H9 (cell line): ENCODE data around the gene DENND11. TPM values are rescaled to one million over a fixed set of nuclear protein-coding genes. Genes with fewer than 3 reads are reported as not detected.

ENCODE experiments used
- DNase-seq: peaks from one replicate; pipeline ENCODE4 v3.0.0-alpha.2; 2017
- H2AFZ ChIP-seq: one replicate; pipeline ENCODE4 v1.6.1; 2013; ENCODE audit warnings: mild to moderate bottlenecking, low read length, control low read depth, moderate library complexity
- H2AK5ac ChIP-seq: 2 replicates; pipeline ENCODE4 v1.6.1; 2013; ENCODE audit warnings: low read length, control low read depth, mixed read lengths; ENCODE audit not compliant: insufficient read length
- H2BK120ac ChIP-seq: one replicate; pipeline ENCODE4 v1.6.1; 2013; ENCODE audit warnings: low read depth, mild to moderate bottlenecking, low read length, control low read depth, inconsistent platforms; ENCODE audit not compliant: poor library complexity, severe bottlenecking
- H2BK12ac ChIP-seq: 2 replicates; pipeline ENCODE4 v1.6.1; 2013; ENCODE audit warnings: low read length, control low read depth, mixed read lengths, low read depth; ENCODE audit not compliant: insufficient read length
- H2BK15ac ChIP-seq: 2 replicates; pipeline ENCODE4 v1.6.1; 2013; ENCODE audit warnings: low read depth, low read length, control low read depth
- H2BK20ac ChIP-seq: one replicate; pipeline ENCODE4 v1.6.1; 2013; ENCODE audit warnings: low read depth, mild to moderate bottlenecking, low read length, control low read depth, inconsistent platforms; ENCODE audit not compliant: poor library complexity, severe bottlenecking
- H2BK5ac ChIP-seq: 2 replicates; pipeline ENCODE4 v1.6.1; 2013; ENCODE audit warnings: low read length, control low read depth, mixed read lengths; ENCODE audit not compliant: insufficient read length
- H3K14ac ChIP-seq: 2 replicates; pipeline ENCODE4 v1.6.1; 2013; ENCODE audit warnings: low read length, control low read depth; ENCODE audit not compliant: insufficient read depth
- H3K18ac ChIP-seq: 2 replicates; pipeline ENCODE4 v1.6.1; 2013; ENCODE audit warnings: low read depth, mild to moderate bottlenecking, mixed read lengths, low read length, control low read depth; ENCODE audit not compliant: insufficient read length
- H3K23ac ChIP-seq: 2 replicates; pipeline ENCODE4 v1.6.1; 2013; ENCODE audit warnings: low read length, control low read depth, mixed read lengths, low read depth; ENCODE audit not compliant: insufficient read length
- H3K23me2 ChIP-seq: 2 replicates; pipeline ENCODE4 v1.6.1; 2013; ENCODE audit warnings: low read depth, mild to moderate bottlenecking, mixed read lengths, low read length, control low read depth; ENCODE audit not compliant: insufficient read length, poor library complexity, severe bottlenecking
- H3K27ac ChIP-seq: 2 replicates; pipeline ENCODE4 v1.5.1; 2013; ENCODE audit warnings: low read length, control low read depth, mixed read lengths, low read depth; ENCODE audit not compliant: insufficient read length
- H3K27me3 ChIP-seq: 2 replicates; pipeline ENCODE4 v1.6.1; 2013; ENCODE audit warnings: low read length, control low read depth, inconsistent platforms; ENCODE audit not compliant: insufficient read depth
- H3K4ac ChIP-seq: 2 replicates; pipeline ENCODE4 v1.6.1; 2013; ENCODE audit warnings: low read depth, mild to moderate bottlenecking, control low read depth, inconsistent platforms, low read length, moderate library complexity
- H3K4me1 ChIP-seq: 2 replicates; pipeline ENCODE4 v1.6.1; 2013; ENCODE audit warnings: low read length, control low read depth, inconsistent platforms; ENCODE audit not compliant: insufficient read depth
- H3K4me2 ChIP-seq: 2 replicates; pipeline ENCODE4 v1.6.1; 2013; ENCODE audit warnings: low read length, control low read depth, mixed read lengths; ENCODE audit not compliant: insufficient read length, insufficient read depth
- H3K56ac ChIP-seq: 2 replicates; pipeline ENCODE4 v1.6.1; 2013; ENCODE audit warnings: low read depth, mild to moderate bottlenecking, mixed read lengths, low read length, control low read depth; ENCODE audit not compliant: insufficient read length
- H3K79me1 ChIP-seq: 2 replicates; pipeline ENCODE4 v1.6.1; 2013; ENCODE audit warnings: low read depth, mild to moderate bottlenecking, moderate library complexity, low read length, control low read depth, inconsistent platforms; ENCODE audit not compliant: insufficient read depth, poor library complexity, severe bottlenecking
- H3K79me2 ChIP-seq: 2 replicates; pipeline ENCODE4 v1.6.1; 2013; ENCODE audit warnings: low read length, control low read depth, inconsistent platforms; ENCODE audit not compliant: insufficient read depth
- H3K9ac ChIP-seq: 2 replicates; pipeline ENCODE4 v1.6.1; 2013; ENCODE audit warnings: low read length, control low read depth, mixed read lengths; ENCODE audit not compliant: insufficient read length; ENCODE audit errors: extremely low read depth
- H3K9me3 ChIP-seq: one replicate; pipeline ENCODE4 v1.6.1; 2013; ENCODE audit warnings: low read depth, low read length, inconsistent platforms; ENCODE audit not compliant: control insufficient read depth
- H3T11ph ChIP-seq: one replicate; pipeline ENCODE4 v1.6.1; 2013; ENCODE audit warnings: mild to moderate bottlenecking, low read length, control low read depth, inconsistent platforms
- H4K20me1 ChIP-seq: one replicate; pipeline ENCODE4 v1.6.1; 2013; ENCODE audit not compliant: control insufficient read depth, insufficient read length, insufficient read depth
- H4K5ac ChIP-seq: 2 replicates; pipeline ENCODE4 v1.6.1; 2013; ENCODE audit warnings: low read depth, mild to moderate bottlenecking, mixed read lengths, low read length, control low read depth; ENCODE audit not compliant: insufficient read length
- H4K8ac ChIP-seq: replicated peaks from 2 replicates; pipeline ENCODE4 v1.6.1; 2013; ENCODE audit warnings: low read length, control low read depth, mixed read lengths, low read depth; ENCODE audit not compliant: insufficient read length
- H4K91ac ChIP-seq: 2 replicates; pipeline ENCODE4 v1.6.1; 2013; ENCODE audit warnings: low read depth, mild to moderate bottlenecking, moderate library complexity, mixed read lengths, low read length, control low read depth; ENCODE audit not compliant: insufficient read length
- H3K27ac Mint-ChIP-seq, 3 experiments: 2 replicates in 2 of 3; 3 replicates in 1 of 3; pipeline ENCODE4 v1.8.0; 2020 to 2021; ENCODE audit warnings: mixed read lengths in 3 of 3, mild to moderate bottlenecking in 1 of 3, moderate library complexity in 1 of 3
- H3K27me3 Mint-ChIP-seq: 2 replicates; pipeline ENCODE4 v1.8.0; 2021; ENCODE audit warnings: low read depth, mild to moderate bottlenecking, moderate library complexity, mixed read lengths
- H3K36me3 Mint-ChIP-seq, 3 experiments: 2 replicates in 2 of 3; 3 replicates in 1 of 3; pipeline ENCODE4 v1.8.0; 2020 to 2021; ENCODE audit warnings: low read depth in 3 of 3, mixed read lengths in 3 of 3; ENCODE audit not compliant: insufficient read depth in 1 of 3
- H3K4me1 Mint-ChIP-seq, 2 experiments: 2 replicates each; pipeline ENCODE4 v1.8.0; 2020; ENCODE audit warnings: mixed read lengths in 2 of 2
- H3K4me3 Mint-ChIP-seq, 2 experiments: 2 replicates in 1 of 2; 3 replicates in 1 of 2; pipeline ENCODE4 v1.8.0; 2020 to 2021; ENCODE audit warnings: mild to moderate bottlenecking in 2 of 2, mixed read lengths in 2 of 2, moderate library complexity in 1 of 2
- H3K9me3 Mint-ChIP-seq, 2 experiments: 2 replicates in 1 of 2; 3 replicates in 1 of 2; pipeline ENCODE4 v1.8.0; 2020; ENCODE audit warnings: mild to moderate bottlenecking in 2 of 2, mixed read lengths in 2 of 2, moderate library complexity in 1 of 2
- WGBS: extraction: QIAGEN DNeasy Blood & Tissue Kit; methylation state at CpG from one replicate; pipeline ENCODE4 v1.1.7; 2013; ENCODE audit warnings: missing lambda C conversion rate, low lambda C conversion rate, mixed read lengths; ENCODE audit not compliant: insufficient read length; ENCODE audit errors: extremely low coverage; 5-methylcytosine and 5-hydroxymethylcytosine counted together
- total RNA-seq: library from RNA; stranded (reverse); gene quantifications from 2 replicates; pipeline ENCODE4 v1.2.1, GENCODE V29; 2021
- TF ChIP-seq, protein P1 (sequence below): fragments of 200-600 bp; sonication (generic); conservative IDR thresholded peaks from 3 replicates; pipeline ENCODE4 v1.8.0; 2021; ENCODE audit warnings: antibody characterized with exemption, mild to moderate bottlenecking

DENND11 gene
- total RNA-seq, 1 experiment from 2014 or later: 21.9 TPM

- H3T11ph ChIP-seq: no peak overlapping the region
- peaks cover 42 to 44% of the 10 kb centered on the region in 2 experiments for H3K4me1 Mint-ChIP-seq
- peaks cover 2% of the 10 kb centered on the region; the same call in 1 of the 2 replicates for H3K27me3 ChIP-seq
- H3K4me2 ChIP-seq: no peak overlapping the region
- H2AK5ac ChIP-seq: no peak overlapping the region
- H3K27ac Mint-ChIP-seq: peak overlapping the region in 1 of 3 experiments; percentile 54; a peak in 1 of 7 replicates
- H3K4ac ChIP-seq: no peak overlapping the region
- H2BK15ac ChIP-seq: no peak overlapping the region
- H2BK120ac ChIP-seq: no peak overlapping the region
- no peak overlapping the region for H2BK5ac ChIP-seq
- WGBS: no CpG with 5 or more reads among the region's 5 CpGs
- TF ChIP-seq, protein P1, sequence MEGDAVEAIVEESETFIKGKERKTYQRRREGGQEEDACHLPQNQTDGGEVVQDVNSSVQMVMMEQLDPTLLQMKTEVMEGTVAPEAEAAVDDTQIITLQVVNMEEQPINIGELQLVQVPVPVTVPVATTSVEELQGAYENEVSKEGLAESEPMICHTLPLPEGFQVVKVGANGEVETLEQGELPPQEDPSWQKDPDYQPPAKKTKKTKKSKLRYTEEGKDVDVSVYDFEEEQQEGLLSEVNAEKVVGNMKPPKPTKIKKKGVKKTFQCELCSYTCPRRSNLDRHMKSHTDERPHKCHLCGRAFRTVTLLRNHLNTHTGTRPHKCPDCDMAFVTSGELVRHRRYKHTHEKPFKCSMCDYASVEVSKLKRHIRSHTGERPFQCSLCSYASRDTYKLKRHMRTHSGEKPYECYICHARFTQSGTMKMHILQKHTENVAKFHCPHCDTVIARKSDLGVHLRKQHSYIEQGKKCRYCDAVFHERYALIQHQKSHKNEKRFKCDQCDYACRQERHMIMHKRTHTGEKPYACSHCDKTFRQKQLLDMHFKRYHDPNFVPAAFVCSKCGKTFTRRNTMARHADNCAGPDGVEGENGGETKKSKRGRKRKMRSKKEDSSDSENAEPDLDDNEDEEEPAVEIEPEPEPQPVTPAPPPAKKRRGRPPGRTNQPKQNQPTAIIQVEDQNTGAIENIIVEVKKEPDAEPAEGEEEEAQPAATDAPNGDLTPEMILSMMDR: no peak
- H3K27ac ChIP-seq: no peak overlapping the region
- H3K14ac ChIP-seq: no peak overlapping the region
- no peak overlapping the region for H4K8ac ChIP-seq
- H3K27me3 Mint-ChIP-seq: peaks cover 23% of the 10 kb centered on the region
- no peak overlapping the region for H3K56ac ChIP-seq
- H3K9ac ChIP-seq: no peak overlapping the region
- H3K36me3 Mint-ChIP-seq: no peaks in the 10 kb centered on the region
- peaks cover 3% of the 10 kb centered on the region; the same call in 1 of the 2 replicates for H3K4me1 ChIP-seq
- H3K23ac ChIP-seq: no peak overlapping the region
- H4K91ac ChIP-seq: no peak overlapping the region
- no peaks in the 10 kb centered on the region for H3K79me2 ChIP-seq
- H2BK12ac ChIP-seq: no peak overlapping the region
- no peaks in the 10 kb centered on the region for H3K9me3 ChIP-seq
- H4K20me1 ChIP-seq: no peaks in the 10 kb centered on the region
- H3K79me1 ChIP-seq: no peaks in the 10 kb centered on the region
- no peaks in the 10 kb centered on the region for H3K9me3 Mint-ChIP-seq
- no peak overlapping the region for H3K18ac ChIP-seq
- no peak overlapping the region for H2AFZ ChIP-seq
- no peak for DNase-seq
- H4K5ac ChIP-seq: no peak overlapping the region
- no peak overlapping the region for H3K4me3 Mint-ChIP-seq
- no peak overlapping the region for H2BK20ac ChIP-seq
- peaks cover 5% of the 10 kb centered on the region for H3K23me2 ChIP-seq
These were observed 2.8 kb upstream of the DENND11 start for GRCh38 chr7:141704741-141705140.
